Measurements from ENCODE around the gene RXFP4.
A peak's percentile ranks its signal among the peaks of the same experiment; 100 is the strongest.

RXFP4 gene

GRCh38 chr1:155918660-155919059, 22.8 kb upstream of the RXFP4 start:
- TF ChIP-seq CTCF (conservative IDR thresholded peaks at IDR 0.05), result no peak

GRCh38 chr1:155919801-155920200, 21.6 kb upstream of the RXFP4 start:
- no peak for TF ChIP-seq CTCF (conservative IDR thresholded peaks at IDR 0.05)
- H3K27ac ChIP-seq, result no peak overlapping the region

More at GRCh38 chr1:155918660-155919059, 22.8 kb upstream of the RXFP4 start:
- no peak overlapping the region for H3K27ac ChIP-seq

- no peak overlapping the region for H3K27ac ChIP-seq
- no peak for TF ChIP-seq CTCF (conservative IDR thresholded peaks at IDR 0.05)
Observed at GRCh38 chr1:155920717-155921116, 20.7 kb upstream of the RXFP4 start.

- no peak overlapping the region for H3K27ac ChIP-seq
- no peak for TF ChIP-seq CTCF (conservative IDR thresholded peaks at IDR 0.05)
Observed at GRCh38 chr1:155925506-155925905, 15.9 kb upstream of the RXFP4 start.

- no peak for TF ChIP-seq CTCF (conservative IDR thresholded peaks at IDR 0.05)
Observed at GRCh38 chr1:155929057-155929456, 12.4 kb upstream of the RXFP4 start.

GRCh38 chr1:155930725-155931124, 10.7 kb upstream of the RXFP4 start:
- peak overlapping the region; percentile 96 for H3K27ac ChIP-seq

More at GRCh38 chr1:155929057-155929456, 12.4 kb upstream of the RXFP4 start:
- H3K27ac ChIP-seq, result no peak overlapping the region

- TF ChIP-seq CTCF (conservative IDR thresholded peaks at IDR 0.05), result no peak
- H3K27ac ChIP-seq, result peak overlapping the region; percentile 96
Observed at GRCh38 chr1:155931332-155932038, 10.0 kb upstream of the RXFP4 start.

GRCh38 chr1:155932081-155932480, 9.4 kb upstream of the RXFP4 start:
- peak overlapping the region; percentile 96 for H3K27ac ChIP-seq
- no peak for TF ChIP-seq CTCF (conservative IDR thresholded peaks at IDR 0.05)
